Measurements from ENCODE around the gene FAM118B.
A peak's percentile ranks its signal among the peaks of the same experiment; 100 is the strongest.
"Not testable (repeated sequence)": the region's sequence is repeated elsewhere in the genome, so short reads cannot be mapped to it uniquely, and the experiment has no call there.

The FAM118B gene

DNA sequence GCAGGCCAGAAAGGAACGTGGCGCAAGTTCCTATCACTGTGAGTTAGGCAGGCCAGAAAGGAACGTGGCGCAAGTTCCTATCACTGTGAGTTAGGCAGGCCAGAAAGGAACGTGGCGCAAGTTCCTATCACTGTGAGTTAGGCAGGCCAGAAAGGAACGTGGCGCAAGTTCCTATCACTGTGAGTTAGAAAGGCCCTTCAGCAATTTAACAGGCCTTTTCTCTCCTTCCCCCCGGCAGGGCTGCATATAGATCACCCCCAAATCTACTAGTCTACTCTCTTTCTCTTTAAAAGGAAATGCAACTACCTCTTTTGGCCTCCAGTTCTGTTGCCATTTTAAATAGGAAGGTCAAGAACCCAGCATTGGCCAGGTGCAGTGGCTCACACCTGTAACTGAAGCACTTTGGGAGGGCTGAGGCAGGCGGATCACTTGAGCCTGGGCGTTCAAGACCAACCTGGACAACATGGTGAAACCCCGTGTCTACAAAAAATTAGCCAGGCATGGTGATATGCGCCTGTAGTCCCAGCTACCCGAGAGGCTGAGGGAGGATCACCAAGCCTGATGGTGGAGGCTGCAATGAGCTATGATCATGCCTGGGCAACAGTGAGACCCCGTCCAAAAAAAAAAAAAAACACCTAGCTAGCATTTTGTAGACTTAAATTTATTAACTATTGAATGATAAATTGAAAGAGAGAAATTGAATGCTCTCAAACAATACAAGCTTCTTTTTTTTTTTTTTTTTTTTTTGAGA is 14.9 kb downstream of the FAM118B start:
- H3K9me3 Mint-ChIP-seq: no peaks in the 10 kb centered on the region
- no peaks in the 10 kb centered on the region for H3K4me1 Mint-ChIP-seq (ENCODE audit: low read depth)
- no peak overlapping the region for H3K4me3 Mint-ChIP-seq
- H3K27me3 Mint-ChIP-seq: no peaks in the 10 kb centered on the region
- peaks cover 17% of the 10 kb centered on the region for H3K36me3 Mint-ChIP-seq (ENCODE audit: low read depth)
- no peak overlapping the region for H3K27ac Mint-ChIP-seq

DNA sequence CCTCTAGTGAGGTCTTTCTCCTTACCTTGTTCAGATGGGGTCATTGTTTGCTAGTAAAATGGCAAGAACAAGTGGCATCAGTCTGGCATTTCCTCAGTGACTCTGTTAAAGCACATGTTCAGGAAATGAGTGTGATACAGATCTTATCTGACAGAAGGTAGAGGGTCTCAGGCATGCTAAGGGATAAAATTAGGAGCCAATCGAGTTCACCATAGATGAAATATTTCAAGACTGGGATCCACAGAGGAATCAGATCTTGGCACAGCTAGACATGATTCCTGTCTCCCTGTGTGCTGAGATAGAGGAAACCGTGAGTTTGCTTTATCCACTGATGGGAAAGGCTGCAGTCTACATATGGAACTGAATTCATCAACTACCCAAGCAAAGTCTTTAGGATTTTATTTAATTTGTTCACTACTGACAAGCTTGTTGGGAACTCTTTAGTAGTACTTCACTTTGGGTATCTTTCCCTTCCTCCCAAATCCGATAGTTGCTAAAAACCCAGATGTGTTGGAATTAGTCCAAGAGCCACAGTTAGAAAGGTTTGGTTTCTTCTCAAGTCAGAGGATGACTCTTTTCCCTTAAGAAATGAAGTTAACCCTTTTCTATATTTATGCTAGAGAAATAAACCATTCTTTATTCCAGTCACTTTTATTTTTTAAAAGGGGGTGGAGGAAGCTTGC is 18.4 kb downstream of the FAM118B start:
- Mint-ChIP-seq H3K36me3 (ENCODE audit: low read depth) (peaks cover 30% of the 10 kb centered on the region), H3K4me1 (ENCODE audit: low read depth) (no peaks in the 10 kb centered on the region), H3K9me3 (no peaks in the 10 kb centered on the region), H3K27me3 (no peaks in the 10 kb centered on the region), H3K27ac (no peak overlapping the region), H3K4me3 (no peak overlapping the region)

DNA sequence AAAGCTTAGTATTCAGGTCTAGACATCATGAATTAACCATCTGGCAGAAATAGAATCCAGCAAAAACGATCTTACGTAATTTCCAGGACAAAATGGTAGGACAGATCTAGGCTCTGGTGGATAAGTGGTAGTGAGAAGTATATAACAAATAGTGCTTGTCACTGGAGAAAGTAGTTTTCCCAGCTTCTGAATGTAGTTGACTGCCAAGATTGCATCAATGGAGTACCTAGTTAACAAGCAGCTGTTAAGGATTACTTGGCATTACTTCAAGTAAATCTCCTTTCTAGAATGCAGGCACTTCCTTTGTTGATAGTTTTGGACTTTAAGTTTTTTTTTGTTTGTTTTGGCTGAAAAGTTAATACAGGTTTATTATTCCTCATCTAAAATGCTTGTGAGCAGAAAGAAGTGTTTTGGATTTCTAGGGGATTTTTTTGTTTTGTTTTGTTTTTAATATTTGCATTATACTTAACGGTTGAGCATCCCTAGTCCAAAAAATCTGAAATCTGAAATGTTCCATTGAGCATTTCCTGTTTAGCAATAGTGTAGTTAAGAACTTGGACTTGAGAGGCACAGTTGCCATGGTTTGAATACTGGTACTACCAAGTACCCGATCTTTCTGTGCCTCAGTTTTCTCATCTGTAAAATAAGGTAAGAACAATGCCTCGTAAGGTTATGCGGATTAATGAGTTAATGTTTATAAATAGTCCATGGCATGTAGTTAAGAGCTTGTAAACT is 20.3 kb downstream of the FAM118B start:
- H3K27ac Mint-ChIP-seq: no peak overlapping the region
- H3K27me3 Mint-ChIP-seq: no peaks in the 10 kb centered on the region
- peaks cover 44% of the 10 kb centered on the region for H3K36me3 Mint-ChIP-seq (ENCODE audit: low read depth)
- no peaks in the 10 kb centered on the region for H3K9me3 Mint-ChIP-seq
- no peak overlapping the region for H3K4me3 Mint-ChIP-seq
- H3K4me1 Mint-ChIP-seq (ENCODE audit: low read depth): no peaks in the 10 kb centered on the region

DNA sequence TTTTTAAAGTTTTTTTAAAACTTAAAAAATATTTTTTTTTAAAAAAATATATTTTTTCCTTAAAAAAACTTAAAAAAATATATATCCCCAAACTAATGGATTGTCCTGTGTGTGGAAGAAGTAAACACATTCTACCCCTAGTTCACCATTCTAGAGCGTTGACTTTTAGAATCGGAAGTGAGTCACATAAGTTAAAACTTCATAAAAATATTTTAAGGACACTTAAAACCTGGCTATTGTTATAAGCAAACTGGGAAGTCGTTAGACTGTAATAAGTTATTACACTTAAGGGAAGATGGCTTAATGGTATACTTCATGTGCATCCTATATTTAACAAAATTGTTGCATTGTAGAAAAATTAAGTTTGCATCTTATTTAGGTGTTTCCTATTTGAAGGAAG is 21.1 kb downstream of the FAM118B start:
- Mint-ChIP-seq H3K27ac (no peak overlapping the region), H3K4me1 (ENCODE audit: low read depth) (no peaks in the 10 kb centered on the region), H3K36me3 (ENCODE audit: low read depth) (peaks cover 44% of the 10 kb centered on the region), H3K4me3 (no peak overlapping the region), H3K27me3 (no peaks in the 10 kb centered on the region), H3K9me3 (no peaks in the 10 kb centered on the region)

DNA sequence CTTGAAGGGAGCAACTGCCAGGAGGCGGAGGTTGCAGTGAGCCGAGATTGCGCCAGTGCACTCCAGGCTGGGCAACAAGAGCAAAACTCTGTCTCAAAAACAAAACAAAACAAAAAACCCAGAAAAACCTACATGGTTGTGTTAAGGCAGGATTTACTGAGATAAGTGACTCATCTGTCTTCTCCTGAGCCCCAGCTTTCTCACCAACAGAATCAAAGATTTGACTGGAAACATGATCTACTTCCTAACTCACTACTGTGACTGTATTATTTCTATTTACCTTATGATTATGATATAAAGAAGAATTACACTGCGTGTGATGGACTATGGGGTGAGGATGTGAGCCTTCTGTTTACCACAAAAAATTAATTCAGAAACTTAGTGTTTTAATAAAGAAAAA is 21.8 kb downstream of the FAM118B start:
- H3K4me1 Mint-ChIP-seq (ENCODE audit: low read depth): no peaks in the 10 kb centered on the region
- H3K27ac Mint-ChIP-seq: no peak overlapping the region
- no peaks in the 10 kb centered on the region for H3K9me3 Mint-ChIP-seq
- no peak overlapping the region for H3K4me3 Mint-ChIP-seq
- H3K27me3 Mint-ChIP-seq: no peaks in the 10 kb centered on the region
- H3K36me3 Mint-ChIP-seq (ENCODE audit: low read depth): peaks cover 49% of the 10 kb centered on the region

DNA sequence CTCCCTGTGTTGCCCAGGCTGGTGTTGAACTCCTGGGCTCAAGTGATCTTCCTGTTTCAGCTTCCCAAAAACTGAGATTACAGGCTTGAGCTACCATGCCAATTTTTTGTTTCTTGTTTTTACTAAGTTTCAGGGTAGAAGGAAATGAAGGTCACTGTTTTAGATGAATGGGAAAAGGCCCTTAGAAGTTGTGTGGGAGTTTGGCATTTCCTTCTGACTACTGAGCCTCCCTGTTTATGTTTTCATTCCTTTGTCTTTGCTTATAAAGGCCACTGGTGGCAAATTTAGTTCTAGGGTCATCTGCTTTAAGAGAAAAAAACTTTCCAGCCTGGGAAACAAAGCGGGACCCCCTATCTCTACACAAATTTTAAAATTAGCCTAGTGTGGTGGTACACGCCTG is 35.1 kb downstream of the FAM118B start:
- H3K27me3 Mint-ChIP-seq: no peaks in the 10 kb centered on the region
- H3K4me3 Mint-ChIP-seq: no peak overlapping the region
- no peaks in the 10 kb centered on the region for H3K9me3 Mint-ChIP-seq
- peaks cover 39% of the 10 kb centered on the region for H3K36me3 Mint-ChIP-seq (ENCODE audit: low read depth)
- H3K4me1 Mint-ChIP-seq (ENCODE audit: low read depth): no peaks in the 10 kb centered on the region
- no peak overlapping the region for H3K27ac Mint-ChIP-seq

DNA sequence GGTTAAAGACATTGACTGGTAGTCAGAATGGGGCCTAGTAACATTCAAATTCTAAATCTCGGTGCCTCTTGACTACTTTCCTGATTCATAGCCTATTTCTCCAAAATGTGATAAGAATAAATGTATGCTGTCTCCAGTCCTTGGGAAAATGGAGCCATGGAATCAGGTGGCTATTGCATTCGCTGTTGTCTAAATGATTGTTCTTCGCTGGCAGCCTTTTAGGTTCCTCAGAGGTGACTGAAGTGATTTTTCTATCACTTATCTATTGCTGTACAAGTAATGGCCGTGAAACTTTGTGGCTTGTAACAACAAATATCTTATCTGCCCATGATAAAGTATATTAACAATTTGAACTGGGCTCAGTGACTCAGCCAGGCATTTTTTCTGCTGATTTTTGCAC is 41.7 kb downstream of the FAM118B start:
- no peaks in the 10 kb centered on the region for H3K4me1 Mint-ChIP-seq (ENCODE audit: low read depth)
- H3K9me3 Mint-ChIP-seq: no peaks in the 10 kb centered on the region
- H3K27me3 Mint-ChIP-seq: no peaks in the 10 kb centered on the region
- peaks cover 52% of the 10 kb centered on the region for H3K36me3 Mint-ChIP-seq (ENCODE audit: low read depth)
- no peak overlapping the region for H3K4me3 Mint-ChIP-seq
- no peak overlapping the region for H3K27ac Mint-ChIP-seq

DNA sequence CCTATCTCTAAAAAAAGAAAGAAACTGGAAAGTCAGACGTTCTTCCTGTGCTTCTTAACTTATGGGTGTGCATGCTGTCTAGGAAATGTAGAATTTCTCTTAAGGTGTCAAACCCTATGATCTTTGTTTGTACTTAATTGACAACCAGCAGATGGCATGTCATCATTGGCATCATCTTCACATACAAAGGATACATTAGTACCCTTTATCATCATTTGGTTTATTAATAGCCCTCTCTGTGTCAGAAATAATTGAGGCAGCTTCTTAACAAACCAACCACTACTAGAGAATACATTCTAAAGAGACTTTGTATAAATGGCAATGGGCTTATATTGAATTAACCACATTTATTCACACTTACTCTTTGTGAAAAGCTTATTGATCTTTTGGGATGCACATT is 43.2 kb downstream of the FAM118B start:
- H3K4me1 Mint-ChIP-seq (ENCODE audit: low read depth): no peaks in the 10 kb centered on the region
- H3K4me3 Mint-ChIP-seq: no peak overlapping the region
- peaks cover 55% of the 10 kb centered on the region for H3K36me3 Mint-ChIP-seq (ENCODE audit: low read depth)
- H3K27me3 Mint-ChIP-seq: no peaks in the 10 kb centered on the region
- H3K27ac Mint-ChIP-seq: no peak overlapping the region
- H3K9me3 Mint-ChIP-seq: no peaks in the 10 kb centered on the region

DNA sequence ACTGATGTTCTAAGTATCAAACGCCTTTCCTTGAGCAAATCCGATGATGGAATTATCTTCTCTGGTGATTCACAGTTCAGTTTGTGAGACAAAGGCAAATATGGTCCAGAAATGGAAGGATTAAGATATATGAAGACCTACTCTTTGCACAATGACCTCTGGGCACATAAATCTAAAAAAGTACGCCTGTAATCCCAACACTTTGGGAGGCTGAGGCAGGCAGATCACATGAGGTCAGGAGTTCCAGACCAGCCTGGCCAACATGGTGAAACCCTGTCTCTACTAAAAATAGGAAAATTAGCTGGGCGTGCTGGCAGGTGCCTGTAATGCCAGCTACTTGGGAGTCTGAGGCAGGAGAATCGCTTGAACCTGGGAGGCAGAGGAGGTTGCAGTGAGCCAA is 43.9 kb downstream of the FAM118B start:
- not testable (repeated sequence) for H3K9me3 Mint-ChIP-seq; H3K27ac Mint-ChIP-seq; H3K27me3 Mint-ChIP-seq; H3K4me1 Mint-ChIP-seq (ENCODE audit: low read depth); H3K4me3 Mint-ChIP-seq
- H3K36me3 Mint-ChIP-seq (ENCODE audit: low read depth): peaks cover 58% of the 10 kb centered on the region

DNA sequence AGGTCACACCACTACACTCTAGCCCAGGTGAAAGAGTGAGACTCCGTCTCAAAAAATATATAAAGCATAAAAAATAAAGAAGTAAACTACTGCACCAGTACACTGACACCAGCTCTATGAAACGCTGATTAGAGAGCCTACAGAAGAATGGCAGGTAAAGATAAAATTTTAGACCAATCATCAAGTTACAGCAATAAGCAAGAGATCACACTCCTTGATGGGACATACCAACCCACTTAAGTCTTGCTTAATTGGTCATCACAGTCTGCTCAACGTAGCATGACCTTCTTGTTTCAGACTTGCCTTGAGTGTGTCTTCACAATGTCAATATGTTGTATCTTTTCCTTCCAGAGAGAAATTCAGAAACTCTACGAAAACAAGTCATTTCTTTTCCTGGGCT is 44.6 kb downstream of the FAM118B start:
- Mint-ChIP-seq H3K36me3 (ENCODE audit: low read depth) (peaks cover 61% of the 10 kb centered on the region), H3K27ac (no peak overlapping the region), H3K4me1 (ENCODE audit: low read depth) (no peaks in the 10 kb centered on the region), H3K9me3 (no peaks in the 10 kb centered on the region), H3K4me3 (no peak overlapping the region), H3K27me3 (no peaks in the 10 kb centered on the region)

DNA sequence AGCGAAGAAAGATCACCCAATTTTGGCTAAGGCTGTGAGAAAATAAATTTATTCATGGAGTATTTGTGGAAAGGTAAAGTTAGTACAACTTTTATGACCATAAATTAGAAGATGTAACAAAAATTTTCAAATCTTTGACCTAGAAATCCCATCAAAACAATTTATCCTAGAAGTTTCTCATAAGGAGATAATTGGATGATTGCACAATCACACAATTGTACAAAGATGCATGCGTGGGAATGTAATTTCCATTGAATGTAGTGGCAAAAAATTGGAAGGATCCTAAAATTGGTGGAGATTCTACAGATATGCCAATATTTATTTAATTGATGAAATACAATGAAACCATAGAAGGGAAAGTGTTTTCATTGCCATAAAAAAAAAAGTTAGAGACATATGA is 45.6 kb downstream of the FAM118B start:
- Mint-ChIP-seq H3K4me1 (ENCODE audit: low read depth) (no peaks in the 10 kb centered on the region), H3K36me3 (ENCODE audit: low read depth) (peaks cover 62% of the 10 kb centered on the region)

DNA sequence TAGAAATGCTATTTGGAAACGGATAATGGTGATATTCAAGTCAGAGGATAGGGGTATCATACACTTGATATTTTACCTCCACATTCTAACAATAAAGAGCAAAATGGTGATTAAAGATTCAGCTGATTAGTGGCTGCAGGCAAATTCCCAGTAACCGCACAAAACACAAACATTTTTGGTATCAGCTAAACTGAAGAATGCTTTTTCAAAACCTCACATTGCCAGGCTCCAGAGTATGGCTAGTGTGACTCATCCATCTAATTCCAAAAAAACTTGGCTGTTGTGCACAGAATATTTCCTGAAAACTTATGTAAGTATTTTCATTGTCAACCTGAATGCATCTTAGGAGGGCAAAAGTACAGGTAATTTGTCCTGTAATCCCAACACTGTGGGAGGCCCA is 46.2 kb downstream of the FAM118B start:
- no peaks in the 10 kb centered on the region for H3K27me3 Mint-ChIP-seq
- H3K36me3 Mint-ChIP-seq (ENCODE audit: low read depth): peaks cover 65% of the 10 kb centered on the region
- no peaks in the 10 kb centered on the region for H3K4me1 Mint-ChIP-seq (ENCODE audit: low read depth)
- no peak overlapping the region for H3K27ac Mint-ChIP-seq
- no peaks in the 10 kb centered on the region for H3K9me3 Mint-ChIP-seq
- H3K4me3 Mint-ChIP-seq: no peak overlapping the region

More for the DNA sequence above, 45.6 kb downstream of the FAM118B start:
- H3K27me3 Mint-ChIP-seq: no peaks in the 10 kb centered on the region
- H3K27ac Mint-ChIP-seq: no peak overlapping the region
- no peaks in the 10 kb centered on the region for H3K9me3 Mint-ChIP-seq
- H3K4me3 Mint-ChIP-seq: no peak overlapping the region

DNA sequence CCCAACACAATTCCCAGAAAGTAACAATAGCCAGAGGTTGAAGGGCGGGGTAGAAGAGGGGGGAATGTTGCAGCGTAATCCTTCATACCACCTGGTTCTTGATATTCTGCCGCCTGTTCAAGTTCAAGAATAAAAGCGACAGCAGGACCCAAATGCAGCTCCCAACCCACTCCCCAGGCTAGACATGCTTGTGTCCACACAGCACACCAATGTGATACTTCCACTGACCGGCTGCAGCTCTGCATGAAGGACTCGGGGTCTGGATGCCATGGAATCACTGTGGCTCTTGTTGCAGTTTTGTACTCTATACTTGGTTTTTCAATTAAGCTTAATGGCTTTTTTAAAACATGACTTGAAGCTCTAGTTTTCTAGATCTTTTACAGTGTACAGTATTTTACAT is 50.6 kb downstream of the FAM118B start:
- no peaks in the 10 kb centered on the region for H3K27me3 Mint-ChIP-seq
- no peaks in the 10 kb centered on the region for H3K9me3 Mint-ChIP-seq
- peaks cover 8% of the 10 kb centered on the region for H3K4me1 Mint-ChIP-seq (ENCODE audit: low read depth)
- H3K27ac Mint-ChIP-seq: no peak overlapping the region
- H3K36me3 Mint-ChIP-seq (ENCODE audit: low read depth): peaks cover 77% of the 10 kb centered on the region
- H3K4me3 Mint-ChIP-seq: no peak overlapping the region

DNA sequence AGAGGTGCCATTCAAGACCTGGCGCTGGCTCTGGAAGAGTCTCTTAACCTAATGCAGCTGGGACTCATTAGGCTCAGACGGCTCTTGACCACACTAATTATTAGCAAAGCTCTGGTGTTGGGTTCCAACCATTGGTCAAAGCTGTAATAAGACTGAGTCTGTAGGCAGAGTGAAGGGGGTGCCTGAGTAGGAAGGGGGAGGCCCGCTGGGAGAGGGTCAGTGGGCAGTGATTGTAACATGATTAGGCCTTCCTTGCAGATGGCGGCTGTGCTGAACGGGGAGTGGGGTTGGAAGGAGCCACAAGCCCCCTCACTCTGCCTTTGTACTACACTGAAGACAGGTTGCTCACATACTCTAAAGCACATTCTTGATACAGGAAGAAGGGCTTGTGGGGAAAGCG is 51.9 kb downstream of the FAM118B start:
- Mint-ChIP-seq H3K4me3 (no peak overlapping the region), H3K27me3 (no peaks in the 10 kb centered on the region), H3K9me3 (no peaks in the 10 kb centered on the region), H3K36me3 (ENCODE audit: low read depth) (peaks cover 83% of the 10 kb centered on the region), H3K27ac (no peak overlapping the region), H3K4me1 (ENCODE audit: low read depth) (peaks cover 17% of the 10 kb centered on the region)

DNA sequence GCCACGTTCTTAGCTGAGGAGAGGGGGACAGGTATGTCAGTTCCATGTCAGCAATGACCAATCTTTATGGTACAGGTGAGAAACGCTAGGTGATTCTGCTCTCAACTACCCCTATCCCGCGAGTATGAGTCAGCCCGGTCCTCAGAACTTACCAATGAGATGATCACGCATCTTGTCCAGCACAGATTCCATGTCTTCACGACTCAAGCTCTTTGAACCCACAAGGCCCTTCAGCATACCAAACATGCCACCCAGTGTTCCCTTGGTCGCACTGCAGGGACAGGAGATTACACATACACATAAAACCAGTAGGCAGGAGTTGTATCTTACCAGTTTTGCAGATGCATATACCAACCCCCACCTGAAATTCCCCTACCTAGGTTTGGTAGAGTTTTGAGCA is 54.2 kb downstream of the FAM118B start:
- no peaks in the 10 kb centered on the region for H3K27me3 Mint-ChIP-seq
- H3K36me3 Mint-ChIP-seq (ENCODE audit: low read depth): peaks cover 71% of the 10 kb centered on the region
- peaks cover 34% of the 10 kb centered on the region for H3K4me1 Mint-ChIP-seq (ENCODE audit: low read depth)
- H3K4me3 Mint-ChIP-seq: no peak overlapping the region
- H3K9me3 Mint-ChIP-seq: no peaks in the 10 kb centered on the region
- peak overlapping the region; percentile 15 for H3K27ac Mint-ChIP-seq
